NCI-H526 treated with DMSO at 0.1 percent for 48 hours (cell line): ENCODE data around the gene NAB2.
"Not testable (repeated sequence)": the region's sequence is repeated elsewhere in the genome, so short reads cannot be mapped to it uniquely, and the experiment has no call there.

Experiments
- DNase-seq: peaks from one replicate; lab custom pipeline; 2025; lab: John Stamatoyannopoulos, UW

NAB2 gene

GRCh38 chr12:57066245-57066644, 22.7 kb upstream of the NAB2 start:
- no peak for DNase-seq

GRCh38 chr12:57069523-57069922, 19.4 kb upstream of the NAB2 start:
- peak; percentile 53 for DNase-seq

- DNase-seq = peak; percentile 49
These were observed 16.3 kb upstream of the NAB2 start for GRCh38 chr12:57072661-57073060.

- not testable (repeated sequence) for DNase-seq
These were observed 15.1 kb upstream of the NAB2 start for GRCh38 chr12:57073566-57074450.

- DNase-seq = peak; percentile 99
These were observed 10.2 kb upstream of the NAB2 start, which contains the start of gene NEMP1 for GRCh38 chr12:57078519-57079404. TSS of gene NEMP1 (minus strand) at chr12:57078791. CDS start at chr12:57078745, 46 bp downstream.

GRCh38 chr12:57079821-57080220, 9.1 kb upstream of the NAB2 start:
- DNase-seq = no peak

- DNase-seq = no peak
These were observed 8.1 kb upstream of the NAB2 start for GRCh38 chr12:57080855-57081254.

GRCh38 chr12:57085999-57086492, 2.9 kb upstream of the NAB2 start:
- DNase-seq = no peak

GRCh38 chr12:57086493-57087009, 2.4 kb upstream of the NAB2 start:
- DNase-seq = peak; percentile 57

- DNase-seq = peak; percentile 11
These were observed 1.8 kb upstream of the NAB2 start for GRCh38 chr12:57087010-57087690.

- DNase-seq = no peak
These were observed 1.1 kb upstream of the NAB2 start for GRCh38 chr12:57087691-57088353.

- DNase-seq = no peak
These were observed 644 bp downstream of the NAB2 start for GRCh38 chr12:57089271-57090245.

- no peak for DNase-seq
These were observed 1.6 kb downstream of the NAB2 start for GRCh38 chr12:57090490-57090889.

- DNase-seq = no peak
These were observed 2.2 kb downstream of the NAB2 start for GRCh38 chr12:57090924-57091637.

- no peak for DNase-seq
These were observed 3.0 kb downstream of the NAB2 start for GRCh38 chr12:57091638-57092528.

- DNase-seq = no peak
These were observed 3.6 kb downstream of the NAB2 start for GRCh38 chr12:57092529-57092862.

GRCh38 chr12:57092876-57093414, 4.0 kb downstream of the NAB2 start:
- DNase-seq = no peak
